K562 (cell line): ENCODE measurements around the gene SIRPA. TPM values are rescaled to one million over a fixed set of nuclear protein-coding genes. Genes with fewer than 3 reads are reported as not detected.

ENCODE experiments used
- ATAC-seq: fragments of 200-7000 bp; cut with Tn5 transposase; 3 replicates; pipeline ENCODE4 v1.9.1; 2020; ENCODE audit warnings: moderate library complexity
- BruUV-seq: library from RNA; stranded (reverse); fragments of 400-500 nt; replicated peaks from 2 replicates; lab custom pipeline; 2021; lab: Mats Ljungman, UMichigan
- CTCF ChIA-PET: fragments of 300-600 bp; formaldehyde crosslinking; extraction: SDS; loops from one replicate; lab custom pipeline; 2021; ENCODE audit warnings: low intra/inter-chr PET ratio; lab: Yijun Ruan, JAX
- POLR2A ChIA-PET: fragments of 300-600, 350-650 bp; sonication (Branson Sonifier 250); formaldehyde crosslinking; extraction: SDS; loops from one replicate; lab custom pipeline; 2021; ENCODE audit warnings: antibody characterized with exemption, inconsistent platforms; lab: Yijun Ruan, JAX
- DNase-seq, 4 experiments: peaks; one replicate each; pipeline versions ENCODE4 v3.0.0 to v3.0.0-alpha.2; 2011 to 2018; ENCODE audit warnings: low spot score in 3 of 4, mixed read lengths in 3 of 4; ENCODE audit errors: extremely low read depth in 1 of 4
- FAIRE-seq: peaks from 2 replicates; lab custom pipeline; 2011; peaks lifted over from hg19 to GRCh38; lab: Jason Lieb, UNC
- H2AFZ ChIP-seq: 2 replicates; pipeline ENCODE4 v1.6.0; 2011; ENCODE audit warnings: low read depth, low read length, control low read depth, inconsistent platforms
- H3K27ac ChIP-seq: fragments of 200-600 bp; 3 replicates; pipeline ENCODE4 v1.8.0; 2011; ENCODE audit warnings: low read depth, mild to moderate bottlenecking, control low read depth, inconsistent platforms, low read length, moderate library complexity, mixed read lengths; ENCODE audit errors: extremely low read depth
- H3K27me3 ChIP-seq, 2 experiments: fragments of 300-600 bp in 1 of 2; 2 replicates in 1 of 2; 3 replicates in 1 of 2; pipeline versions ENCODE4 v1.6.0 to v1.8.0; 2011; ENCODE audit warnings: inconsistent platforms in 2 of 2, low read length in 2 of 2, mild to moderate bottlenecking in 1 of 2, mixed read lengths in 1 of 2, moderate library complexity in 1 of 2; ENCODE audit not compliant: control insufficient read depth in 2 of 2, insufficient read depth in 2 of 2
- H3K36me3 ChIP-seq: fragments of 300-600 bp; 3 replicates; pipeline ENCODE4 v1.8.0; 2011; ENCODE audit warnings: mild to moderate bottlenecking, low read length, inconsistent platforms; ENCODE audit not compliant: control insufficient read depth, insufficient read depth
- H3K4me1 ChIP-seq, 2 experiments: fragments of 200-600 bp in 1 of 2; replicated peaks in 1 of 2; 2 replicates in 1 of 2; 3 replicates in 1 of 2; pipeline versions ENCODE4 v1.5.1 to v1.8.0; 2011; ENCODE audit warnings: inconsistent platforms in 2 of 2, low read length in 2 of 2, mild to moderate bottlenecking in 1 of 2, mixed read lengths in 1 of 2, moderate library complexity in 1 of 2; ENCODE audit not compliant: control insufficient read depth in 2 of 2, insufficient read depth in 2 of 2
- H3K4me2 ChIP-seq: 2 replicates; pipeline ENCODE4 v1.6.1; 2011; ENCODE audit warnings: low read length, control low read depth, inconsistent platforms, mixed read lengths; ENCODE audit not compliant: insufficient read depth
- H3K4me3 ChIP-seq: fragments of 200-600 bp; sonication (generic), shearing (Covaris generic); 2 replicates; pipeline ENCODE4 v1.5.1; 2016; ENCODE audit warnings: control low read depth, inconsistent platforms
- H3K79me2 ChIP-seq: fragments of 200-600 bp; 3 replicates; pipeline ENCODE4 v1.8.0; 2011; ENCODE audit warnings: low read length, inconsistent platforms; ENCODE audit not compliant: control insufficient read depth, insufficient read depth
- H3K9ac ChIP-seq, 2 experiments: 2 replicates each; pipeline versions ENCODE4 v1.6.0 to v1.6.1; 2011; ENCODE audit warnings: low read depth in 2 of 2, low read length in 2 of 2, control low read depth in 1 of 2, inconsistent platforms in 1 of 2, mild to moderate bottlenecking in 1 of 2, mixed read lengths in 1 of 2; ENCODE audit not compliant: insufficient read depth in 1 of 2
- H3K9me1 ChIP-seq: one replicate; pipeline ENCODE4 v1.6.0; 2011; ENCODE audit warnings: inconsistent platforms, mild to moderate bottlenecking, low read length, moderate library complexity; ENCODE audit not compliant: control insufficient read depth, insufficient read depth
- H3K9me3 ChIP-seq: replicated peaks from 2 replicates; pipeline ENCODE4 v1.5.1; 2011; ENCODE audit warnings: low read depth, low read length, inconsistent platforms; ENCODE audit not compliant: control insufficient read depth, insufficient read depth
- H4K20me1 ChIP-seq: replicated peaks from 2 replicates; pipeline ENCODE4 v1.6.1; 2011; ENCODE audit warnings: low read length, inconsistent platforms, mixed read lengths; ENCODE audit not compliant: control insufficient read depth, insufficient read depth
- CBX1 ChIP-seq: sonication (generic); IDR thresholded peaks from 2 replicates; pipeline ENCODE4 v1.6.1; 2016; ENCODE audit warnings: antibody characterized with exemption, low read depth, mild to moderate bottlenecking
- E2F8 ChIP-seq: fragments of 450-650 bp; IDR thresholded peaks from 2 replicates; pipeline ENCODE4 v1.7.1; 2018; ENCODE audit warnings: mild to moderate bottlenecking, low read depth; ENCODE audit not compliant: partially characterized antibody
- ILF3 ChIP-seq: fragments of 450-650 bp; IDR thresholded peaks from 2 replicates; pipeline ENCODE4 v1.6.1; 2018; ENCODE audit warnings: antibody characterized with exemption, mild to moderate bottlenecking, moderate library complexity, borderline replicate concordance
- KAT7 ChIP-seq: sonication (generic); formaldehyde crosslinking; IDR thresholded peaks from 2 replicates; pipeline ENCODE4 v1.8.0; 2022; ENCODE audit warnings: missing genetic modification reagents, mild to moderate bottlenecking, borderline replicate concordance
- RBM25 ChIP-seq: fragments of 200-400 bp; formaldehyde crosslinking; IDR thresholded peaks from 2 replicates; pipeline ENCODE4 v1.6.1; 2018; ENCODE audit warnings: low read length, low read depth, moderate library complexity; ENCODE audit not compliant: severe bottlenecking
- ZNF217 ChIP-seq: sonication (generic); formaldehyde crosslinking; IDR thresholded peaks from 2 replicates; pipeline ENCODE4 v1.8.0; 2022; ENCODE audit warnings: mild to moderate bottlenecking, missing genetic modification reagents
- WGBS: fragments of 100-300 bp; shearing (Covaris generic); methylation state at CpG from one replicate; pipeline ENCODE4 v1.1.6; 2016; ENCODE audit warnings: low coverage, mixed read lengths; ENCODE audit not compliant: insufficient coverage; ENCODE audit errors: missing lambda C conversion rate; 5-methylcytosine and 5-hydroxymethylcytosine counted together
- in situ Hi-C: fragments of 300-500 bp; cut with MboI; formaldehyde crosslinking; loops from 4 replicates; pipeline ENCODE4 v1.15.0; 2018; ENCODE audit warnings: inconsistent platforms, mixed read lengths
- intact Hi-C: fragments of 100-400 bp; cut with micrococcal nuclease; formaldehyde crosslinking; loops from 2 replicates; pipeline ENCODE4 v1.14.2; 2022
- polyA plus RNA-seq, 8 experiments: library from polyadenylated mRNA; depleted of rRNA in 4 of 8; stranded (reverse) in 5 of 8; unstranded in 3 of 8; fragments of >200 nt; fragmentation: Nextera tagmentation in 2 of 8; fragmentation: Illumina TruSeq in 1 of 8; extraction: Ambion mirVana in 2 of 8; extraction: Trizol in 1 of 8; gene quantifications; 2 replicates each; pipeline versions ENCODE4 v1.2.1 to v1.2.3, GENCODE V29; 2011 to 2014; ENCODE audit warnings: inconsistent platforms in 1 of 8, missing spikeins in 1 of 8
- total RNA-seq, 7 experiments: library from RNA; depleted of rRNA in 6 of 7; stranded (reverse); fragments of >200 nt in 6 of 7; fragmentation: Illumina TruSeq in 2 of 7; extraction: Trizol in 2 of 7; gene quantifications; 2 replicates each; pipeline versions ENCODE4 v1.2.1 to v1.2.3, GENCODE V29; 2011 to 2021; ENCODE audit warnings: low replicate concordance in 1 of 7

SIRPA gene
- total and polyA plus RNA-seq, 9 of the 15 experiments (the other 6 are each of a cell fraction or from before 2014, with no cell fraction given), result 0.01 to 0.40 (median 0.11) TPM; not detected in 2

GRCh38 chr20:1851396-1851795 lies 43.8 kb upstream of the SIRPA start:
- 0% methylated on average over 2 of the region's 2 CpGs for WGBS
- no peaks in the 10 kb centered on the region; a peak in 2 of 5 replicates for H3K27me3 ChIP-seq
- no peaks in the 10 kb centered on the region for H3K4me1 ChIP-seq
- H3K79me2 ChIP-seq, result no peaks in the 10 kb centered on the region
- no peaks in the 10 kb centered on the region for H3K9me3 ChIP-seq
- H3K4me2 ChIP-seq, result no peak overlapping the region
- H4K20me1 ChIP-seq, result no peaks in the 10 kb centered on the region
- H2AFZ ChIP-seq, result no peak overlapping the region
- no peak overlapping the region for H3K27ac ChIP-seq
- DNase-seq, result no peak
- no peak overlapping the region for H3K9ac ChIP-seq
- no peak for FAIRE-seq
- ChIA-PET CTCF (no interaction called here), POLR2A (no interaction called here)
- in situ Hi-C loops (no loop called here), intact Hi-C loops (no loop called here)
- no peaks in the 10 kb centered on the region for H3K9me1 ChIP-seq
- no peak for TF ChIP-seq ILF3
- TF ChIP-seq CBX1, result no peak
- TF ChIP-seq RBM25, result peak; percentile 26
- no peak for TF ChIP-seq KAT7
- TF ChIP-seq E2F8, result no peak
- TF ChIP-seq ZNF217, result no peak
- no peak overlapping the region for H3K4me3 ChIP-seq
- ATAC-seq, result no peak
- no peaks in the 10 kb centered on the region for H3K36me3 ChIP-seq
- no TSS peak for BruUV-seq
